Amygdala (tissue), 56 donors: ENCODE results near the gene CUEDC1.

ENCODE experiments used
- DNase-seq, 56 donors: peaks; one replicate each; lab custom pipeline; 2025; lab: John Stamatoyannopoulos, UW

CUEDC1 gene

DNA sequence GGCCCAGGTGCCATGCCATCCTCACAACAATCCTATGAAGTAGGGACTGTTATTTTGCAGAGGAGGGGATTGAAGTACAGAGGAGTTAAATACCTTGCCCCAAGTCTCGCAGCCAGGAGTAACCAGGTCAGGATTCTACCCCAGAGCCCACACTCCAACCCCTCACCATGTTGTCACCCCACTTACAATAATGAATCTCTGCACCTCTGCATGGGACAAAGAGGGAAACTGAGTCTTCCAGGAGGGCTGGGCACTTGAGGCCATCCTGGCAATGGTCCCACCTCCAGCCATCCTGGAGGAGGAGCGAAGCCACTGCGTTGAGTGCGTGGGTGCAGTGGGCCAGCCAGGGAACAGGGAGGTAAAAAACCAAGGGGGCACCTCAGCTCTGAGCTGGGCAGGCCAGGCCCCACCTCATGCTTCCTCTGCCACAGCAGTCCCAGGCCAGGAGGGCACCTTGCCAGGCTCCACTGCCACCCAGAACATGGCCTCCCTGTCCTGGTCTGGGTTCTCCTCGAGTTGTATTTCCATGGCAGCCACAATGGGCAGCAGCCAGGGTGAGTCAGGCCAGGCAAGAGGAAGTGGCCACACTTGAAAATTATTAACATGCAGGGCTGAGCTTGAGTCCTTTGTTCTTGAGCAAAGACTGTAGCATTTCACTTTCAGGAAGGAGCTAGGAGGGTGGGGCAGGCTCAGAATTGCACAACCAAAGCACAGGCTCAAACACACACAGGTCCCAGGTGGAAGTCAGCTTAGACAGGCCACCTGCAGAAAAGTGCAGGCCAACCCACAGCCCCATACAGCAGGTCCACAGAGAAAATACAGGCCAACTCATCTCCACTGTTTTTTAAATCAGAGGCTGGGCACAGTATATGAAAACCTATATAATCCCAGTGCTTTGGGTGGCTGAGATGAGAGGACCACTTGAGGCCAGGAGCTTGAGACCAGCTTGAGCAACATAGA, 52.1 kb downstream of the CUEDC1 start:
- peak in 49 of 56 donors; percentile 13 to 83 (median 64) for DNase-seq

DNA sequence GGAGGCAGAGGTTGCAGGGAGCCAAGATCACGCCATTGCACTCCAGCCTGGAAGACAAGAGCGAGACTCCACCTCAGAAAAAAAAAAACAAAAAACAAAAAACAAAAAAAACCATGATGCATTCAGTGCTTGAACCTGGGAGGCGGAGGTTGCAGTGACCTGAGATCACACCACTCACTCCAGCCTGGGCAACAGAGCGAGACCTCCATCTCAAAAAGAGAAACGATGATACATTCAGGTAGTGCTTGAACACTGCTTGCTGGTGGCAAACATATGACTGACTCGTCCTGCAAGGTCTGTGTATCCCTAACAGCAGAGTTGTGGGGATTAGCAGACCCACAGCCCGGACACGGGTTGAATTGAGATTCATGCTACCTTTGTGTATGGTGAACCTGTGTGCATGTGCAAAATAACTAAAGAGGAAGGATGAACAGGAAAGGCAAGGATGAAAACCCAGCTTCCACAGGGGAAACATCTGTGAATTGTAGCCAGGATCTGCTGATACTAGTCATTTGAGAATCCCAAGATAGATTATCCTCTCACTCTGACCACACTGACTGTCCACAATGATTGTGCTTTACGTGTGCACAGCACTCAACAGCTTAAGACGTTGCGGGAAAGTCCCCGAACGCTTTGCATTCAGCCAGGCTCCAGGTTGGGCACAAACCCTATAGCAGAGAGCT, 53.0 kb downstream of the CUEDC1 start:
- DNase-seq = no peak

DNA sequence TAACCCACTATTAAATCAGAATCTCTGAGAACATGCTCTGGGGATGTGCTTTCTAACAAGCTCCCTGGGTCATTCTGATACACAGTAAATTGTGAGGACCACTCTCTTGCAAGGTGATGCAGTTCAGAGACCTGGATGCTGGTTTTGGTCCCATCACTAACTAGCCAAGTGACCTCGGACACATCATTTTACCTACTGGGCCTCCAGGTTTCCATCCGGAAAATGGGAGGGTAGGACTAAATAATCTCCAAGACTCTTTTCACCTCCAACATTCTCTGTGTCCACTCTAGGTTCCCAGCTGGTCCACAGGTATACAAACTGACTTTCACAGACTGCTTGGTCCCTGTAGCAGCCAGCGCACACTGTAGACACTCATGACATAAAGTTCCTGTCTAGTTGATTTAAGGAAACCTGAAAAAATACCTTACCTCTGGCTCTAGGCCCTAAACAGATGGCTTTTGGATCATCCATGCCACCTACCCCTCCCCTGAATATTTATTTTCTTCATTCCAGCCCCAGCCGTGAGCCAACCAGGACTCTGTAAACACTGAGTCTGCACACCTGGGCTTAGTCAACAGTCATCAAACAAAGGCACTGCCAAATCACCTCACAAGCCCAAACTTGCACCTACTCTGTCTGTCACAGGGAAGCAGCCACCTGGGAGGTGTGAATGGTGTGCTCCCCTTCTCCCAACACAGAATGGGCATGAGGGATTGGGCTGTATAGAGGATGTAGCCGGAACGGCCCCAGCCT, 54.0 kb downstream of the CUEDC1 start:
- DNase-seq = no peak

DNA sequence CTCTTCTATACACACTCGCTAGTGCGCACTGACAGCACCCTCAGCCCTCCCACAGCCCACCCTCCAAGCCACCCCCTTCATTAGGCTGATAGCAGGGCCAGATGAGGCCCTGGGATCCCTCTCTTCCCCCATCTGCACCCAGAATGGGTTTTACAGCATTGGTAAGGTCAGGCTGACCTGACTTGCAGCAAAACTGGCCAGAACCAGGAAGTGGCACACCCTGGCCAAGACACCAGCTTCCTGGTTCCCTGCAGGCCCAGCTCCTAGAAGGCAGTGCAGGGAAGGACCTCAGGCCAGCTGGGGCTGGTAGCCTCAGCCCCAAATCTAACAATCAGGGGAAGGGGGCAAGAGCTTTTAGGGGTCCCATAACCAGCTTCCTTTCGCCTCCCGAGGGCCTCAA, 55.4 kb downstream of the CUEDC1 start:
- peak in 4 of 56 donors; percentile 12 to 24 (median 20) for DNase-seq

DNA sequence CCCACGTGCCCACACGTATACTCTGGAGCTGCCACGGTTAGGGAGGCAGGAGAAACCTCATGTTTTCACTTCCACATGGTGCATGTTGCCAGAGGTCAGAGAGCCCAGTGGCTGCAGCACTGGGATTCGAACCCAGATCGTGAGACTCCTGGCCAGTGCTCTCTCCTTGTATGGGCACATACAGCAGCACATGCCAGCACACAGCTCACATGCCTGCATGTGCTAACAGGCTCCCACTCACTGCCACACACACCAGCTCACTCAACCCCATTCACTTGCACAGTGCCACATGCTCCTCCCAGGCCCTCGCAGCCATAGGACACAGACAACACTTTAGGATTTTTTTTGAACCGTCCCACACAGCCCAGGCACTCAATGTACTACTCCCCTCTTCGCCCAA, 55.8 kb downstream of the CUEDC1 start:
- peak in 2 of 56 donors; percentile 41 to 42 for DNase-seq

DNA sequence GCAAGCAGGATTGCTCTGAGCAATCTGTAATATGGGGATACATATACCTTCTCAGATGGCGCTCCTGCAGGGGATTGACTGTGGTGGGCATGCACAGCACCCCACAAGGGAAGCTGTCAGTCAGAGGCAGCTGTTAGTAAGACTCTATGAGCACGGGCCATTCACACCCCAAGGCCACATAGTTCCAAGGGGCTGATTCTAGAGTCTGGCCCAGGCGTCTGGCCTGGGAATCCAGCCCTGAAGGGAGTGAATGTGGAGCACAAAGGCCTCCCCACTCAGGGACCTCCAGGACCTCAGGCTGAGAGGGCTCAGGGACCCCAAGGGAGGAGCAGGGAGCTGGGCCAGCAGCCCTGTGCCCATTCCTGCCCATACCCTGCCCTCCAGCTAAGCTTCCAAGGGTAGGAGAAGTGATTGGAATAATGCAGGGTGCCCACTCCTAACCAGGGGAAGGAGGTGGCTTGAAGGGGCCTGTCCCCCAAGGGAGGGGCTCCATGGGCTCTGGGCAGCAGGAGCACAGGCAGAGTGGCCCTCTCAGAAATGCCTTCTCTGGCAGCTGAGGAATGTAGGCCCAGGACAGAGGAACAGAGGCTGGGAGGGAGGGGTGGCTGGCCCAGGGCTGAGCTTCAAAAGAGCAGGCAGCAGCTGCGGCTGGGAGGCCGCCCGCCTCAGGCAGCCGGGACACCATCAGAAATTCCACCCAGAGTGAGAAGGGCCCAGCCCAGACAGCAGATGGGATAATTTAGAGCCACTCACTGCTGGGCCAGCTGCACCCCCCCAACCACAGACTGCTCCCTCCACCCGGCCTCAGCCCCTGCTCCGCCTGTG, 56.5 kb downstream of the CUEDC1 start:
- peak in 46 of 56 donors; percentile 11 to 85 (median 55) for DNase-seq

DNA sequence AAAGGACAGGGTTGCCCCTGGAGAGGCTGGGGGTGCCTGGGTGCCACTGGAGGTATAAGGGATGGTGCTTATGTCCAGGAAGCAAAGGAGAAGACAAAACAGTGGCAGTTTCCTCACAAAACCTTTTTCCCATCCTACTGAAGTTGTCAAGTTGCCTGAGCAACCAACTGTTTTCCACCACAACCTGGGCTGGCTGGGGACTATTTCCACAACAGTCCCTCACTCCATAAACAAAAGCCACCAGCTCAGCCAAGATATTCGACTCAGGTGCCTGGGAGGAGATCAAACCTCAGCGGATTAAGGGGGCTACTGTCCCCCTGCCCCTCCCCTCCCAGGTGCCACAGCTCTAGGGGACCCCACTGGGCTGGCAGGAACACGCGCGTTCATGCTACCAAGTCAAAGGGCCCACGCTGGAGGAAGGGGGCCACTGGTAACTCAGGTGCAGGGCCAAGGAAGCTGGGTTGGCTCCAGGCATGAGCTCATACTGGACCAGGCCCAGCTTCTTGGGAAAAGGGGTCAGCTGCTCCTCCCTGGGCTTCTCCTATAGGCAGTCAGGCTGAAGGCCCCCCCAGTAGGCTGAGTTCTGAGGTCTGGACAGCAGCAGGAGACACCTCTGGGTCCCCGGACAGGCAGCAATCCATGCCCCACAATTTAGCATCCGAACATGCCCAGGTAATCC, 59.7 kb downstream of the CUEDC1 start:
- DNase-seq = peak in 2 of 56 donors; percentile 24 to 42

DNA sequence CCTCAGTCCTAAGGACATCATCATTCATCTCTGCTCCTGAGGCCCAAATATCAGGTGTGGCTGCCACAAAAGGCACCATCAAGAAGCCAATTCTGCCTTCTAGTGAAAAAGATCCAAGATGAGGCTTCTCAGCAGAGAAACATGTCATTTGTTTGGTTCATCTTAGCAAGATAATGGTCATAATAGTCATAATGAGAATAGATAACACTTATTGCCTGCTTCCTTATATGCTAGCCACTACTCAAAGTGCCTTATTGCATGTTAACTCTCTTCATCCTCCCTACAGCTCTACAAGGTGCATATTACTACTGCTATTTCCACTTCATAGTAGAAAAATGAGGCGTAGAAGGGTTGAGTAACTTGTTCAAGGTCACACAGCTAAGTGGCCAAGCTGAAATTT, 60.4 kb downstream of the CUEDC1 start:
- no peak for DNase-seq

DNA sequence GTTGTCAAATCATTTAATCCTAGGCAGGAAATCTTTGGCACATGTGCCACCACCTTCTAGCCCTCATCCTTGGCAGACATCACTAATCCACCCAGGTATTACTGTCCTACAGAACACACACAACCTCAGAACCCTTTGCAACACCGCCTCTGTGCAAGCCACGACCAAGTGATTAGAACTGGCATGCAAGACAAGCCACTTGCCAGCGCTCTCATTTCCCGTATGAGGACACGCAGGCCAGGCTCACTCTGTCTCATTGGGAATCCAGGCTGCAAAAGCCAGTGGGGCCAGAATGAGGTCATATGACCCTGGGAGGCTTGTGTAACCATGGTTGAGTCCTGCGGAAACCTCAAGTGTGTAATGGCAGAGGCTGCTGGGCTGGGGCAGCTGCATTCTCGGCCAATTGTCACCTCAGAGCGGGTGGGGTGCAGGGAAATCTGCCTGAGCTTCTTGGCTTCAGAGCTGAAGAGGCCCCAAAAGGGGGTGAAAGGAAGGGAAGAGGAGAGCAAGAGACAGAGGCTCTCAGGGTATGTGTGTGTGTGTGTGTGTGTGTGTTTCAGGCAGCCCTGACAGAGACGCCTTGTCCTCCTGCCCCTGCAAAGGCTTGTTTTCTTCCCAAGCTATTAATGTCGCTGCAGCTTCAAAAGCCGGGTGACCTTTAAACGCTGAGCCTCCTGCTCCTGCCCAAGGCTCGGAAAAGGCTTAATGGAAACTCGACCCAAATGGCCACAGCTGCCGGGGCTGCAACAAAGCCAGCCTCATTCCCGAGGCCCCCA, 62.2 kb downstream of the CUEDC1 start:
- peak in 54 of 56 donors; percentile 19 to 92 (median 77) for DNase-seq

DNA sequence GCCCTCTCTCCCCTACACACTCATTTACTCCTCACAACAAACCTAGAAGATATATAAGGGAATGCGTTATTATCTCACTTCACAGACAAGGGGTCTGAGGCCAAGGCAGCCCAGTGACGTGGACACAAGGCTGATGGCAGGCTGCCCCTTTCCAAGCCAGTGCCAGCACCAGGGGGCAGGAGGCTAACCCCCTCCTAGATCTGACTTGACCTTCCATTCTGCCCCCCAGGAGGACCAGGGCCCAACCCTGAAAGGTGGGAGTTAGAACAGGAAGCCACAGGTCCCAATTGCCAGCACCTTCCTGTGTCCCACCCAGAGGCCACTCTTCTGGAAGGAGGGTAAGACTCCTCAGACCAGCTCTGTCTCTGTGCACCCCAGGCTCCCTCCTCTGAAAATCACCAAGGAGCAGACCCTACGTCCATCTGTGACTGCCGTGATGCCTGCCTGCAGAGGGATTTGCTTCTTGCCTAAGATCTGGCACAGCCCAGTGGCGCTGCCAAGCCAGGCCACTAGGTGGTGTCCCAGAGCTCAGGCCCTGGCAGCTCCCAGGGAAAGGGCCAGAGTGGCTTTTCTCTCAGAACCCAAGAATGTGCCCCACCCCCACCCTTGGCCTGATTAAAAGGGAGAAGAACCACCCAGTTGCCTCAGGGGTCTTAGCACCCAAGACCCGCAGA, 62.9 kb downstream of the CUEDC1 start:
- peak in 51 of 56 donors; percentile 27 to 85 (median 67) for DNase-seq

DNA sequence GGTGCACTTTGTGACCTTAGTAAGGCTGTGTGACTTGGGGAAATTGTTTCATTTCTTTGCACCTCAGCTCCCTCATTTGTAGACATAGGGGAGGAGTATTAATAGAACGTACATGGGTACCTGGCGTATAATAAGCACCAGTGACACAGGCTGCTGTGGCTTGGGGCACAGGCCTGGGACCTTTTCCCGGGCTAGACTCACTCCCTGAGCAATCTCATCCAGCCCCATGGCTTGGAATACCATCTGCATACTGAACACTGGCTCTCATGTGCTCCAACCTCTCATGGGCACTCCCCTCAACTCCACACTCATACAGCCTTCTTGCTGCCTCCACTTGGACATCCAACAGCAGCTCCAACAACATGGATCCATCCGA, 64.4 kb downstream of the CUEDC1 start:
- DNase-seq = peak in 1 of 56 donors; percentile 35

DNA sequence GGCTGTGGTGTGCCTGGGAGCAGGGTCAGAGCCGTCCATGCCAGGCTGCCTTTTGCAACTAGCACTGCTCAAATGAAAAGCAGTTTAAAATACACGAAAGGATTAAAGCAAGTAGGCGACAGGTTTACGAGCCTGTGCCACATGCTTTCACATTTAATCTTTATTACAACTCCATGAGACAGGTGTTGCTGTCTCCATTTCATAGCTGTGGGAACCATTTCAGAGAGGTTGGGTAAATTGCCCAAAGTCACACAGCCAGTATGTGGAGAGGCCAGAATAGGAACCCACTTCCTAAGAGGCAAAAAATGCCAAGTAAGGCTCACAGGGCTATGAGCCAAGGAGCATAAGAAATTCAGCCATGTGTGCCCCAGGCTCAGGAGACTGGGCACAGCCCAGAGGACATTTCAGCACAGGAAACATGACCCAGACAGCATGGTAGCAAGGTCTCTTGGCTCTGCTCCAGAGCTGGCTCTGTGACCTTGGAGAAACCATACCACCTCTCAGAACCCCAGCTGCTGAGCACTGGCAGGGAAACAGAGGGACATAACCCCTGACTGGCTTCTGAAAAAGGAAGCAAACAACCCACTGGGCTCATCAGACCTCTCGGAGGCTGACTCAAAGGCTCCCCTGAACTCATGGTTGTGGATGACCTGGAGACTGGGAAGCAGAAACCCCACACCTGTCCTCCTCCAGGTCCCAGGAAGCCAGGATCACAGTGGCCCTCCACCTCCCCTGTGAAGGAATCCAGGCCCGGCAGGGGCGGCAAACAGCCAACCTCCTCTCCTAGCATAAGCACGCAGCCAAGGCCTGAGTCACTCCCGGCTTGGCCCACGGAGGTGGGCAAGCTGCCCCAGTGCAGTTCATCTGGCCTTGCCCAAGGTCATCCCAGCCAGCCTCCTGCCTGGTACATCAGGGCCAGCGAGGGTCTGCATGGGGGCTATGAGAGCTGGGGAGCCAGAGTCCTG, 65.0 kb downstream of the CUEDC1 start:
- peak in 25 of 56 donors; percentile 14 to 65 (median 38) for DNase-seq

DNA sequence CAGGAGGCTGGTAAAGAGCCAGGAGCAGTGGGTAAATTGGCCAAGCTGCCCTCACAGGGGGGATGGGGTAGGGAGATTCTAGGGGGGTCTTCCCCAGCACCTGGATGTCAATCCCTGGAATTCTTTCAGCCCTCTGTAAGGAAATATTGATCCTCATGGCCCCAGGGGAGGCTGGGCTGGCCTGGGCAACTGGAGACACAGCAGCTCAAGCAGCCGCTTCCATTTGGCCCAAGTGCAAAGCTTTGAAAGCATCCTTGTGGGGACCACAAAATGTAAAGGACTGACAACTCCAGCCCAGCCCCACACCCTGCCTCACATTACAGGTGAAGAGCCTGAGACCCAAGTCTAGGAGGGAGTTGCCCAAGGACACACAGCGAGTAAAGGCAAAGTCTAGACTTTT, 66.0 kb downstream of the CUEDC1 start:
- DNase-seq = no peak

DNA sequence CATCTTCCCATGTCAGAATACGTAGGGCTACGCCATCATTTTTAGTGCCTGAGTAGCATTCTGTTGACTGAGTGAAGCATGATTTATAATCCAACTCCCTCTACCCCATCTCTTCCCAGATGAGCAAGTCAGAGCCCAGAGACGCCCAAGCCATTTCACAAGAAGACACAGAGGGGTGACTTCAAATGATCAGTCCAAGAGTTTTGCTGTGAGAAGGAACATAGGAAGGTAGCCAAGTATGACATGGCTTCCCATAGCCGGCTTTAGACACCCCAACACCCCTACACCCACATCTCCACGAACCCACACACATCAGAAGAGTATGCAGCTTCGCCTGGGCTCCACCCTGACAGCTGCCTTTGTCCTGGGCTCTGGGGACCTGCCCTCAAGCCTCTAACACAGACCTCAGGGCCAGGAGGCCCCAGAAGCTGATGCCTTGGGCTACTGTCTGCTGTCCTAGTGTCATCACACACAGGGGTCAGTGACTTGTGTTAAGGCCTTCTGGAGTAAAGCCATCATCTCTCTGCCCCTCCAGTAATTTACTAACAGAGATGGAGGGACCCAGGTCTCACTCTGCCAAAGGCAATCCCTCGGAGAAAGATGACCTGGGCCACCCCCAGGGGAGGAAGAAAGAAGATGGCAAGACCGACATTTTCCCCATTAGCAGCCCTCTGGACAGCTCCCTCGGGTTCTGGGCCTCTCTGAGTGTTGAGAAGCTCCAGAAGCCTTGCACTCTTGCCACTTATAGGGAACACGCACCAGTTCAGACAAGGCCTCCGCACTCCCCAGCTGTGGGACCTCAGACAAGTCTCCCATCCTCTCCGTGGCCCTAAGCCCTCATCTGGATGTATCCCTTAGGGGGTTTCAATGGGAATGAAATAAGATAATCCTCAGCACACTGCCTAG, 66.6 kb downstream of the CUEDC1 start:
- DNase-seq = no peak

DNA sequence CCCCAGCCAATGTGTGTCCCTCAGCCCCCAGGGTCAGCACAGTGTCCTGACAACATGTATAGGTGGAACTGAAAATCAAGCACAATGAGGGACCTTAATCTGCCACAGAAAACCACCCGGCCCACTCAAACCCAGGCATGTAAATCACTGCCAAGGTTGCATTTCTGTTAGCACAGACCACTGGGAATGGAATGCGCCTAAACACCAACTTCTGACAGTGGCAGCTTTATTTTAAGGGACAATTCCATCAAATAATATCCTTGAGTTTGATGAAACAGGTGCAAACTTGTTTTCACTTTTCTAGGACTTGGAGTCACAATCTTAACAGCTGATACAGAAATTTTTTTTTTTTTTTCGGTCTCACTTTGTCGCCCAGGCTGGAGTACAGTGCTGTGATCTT, 68.1 kb downstream of the CUEDC1 start:
- no peak for DNase-seq

DNA sequence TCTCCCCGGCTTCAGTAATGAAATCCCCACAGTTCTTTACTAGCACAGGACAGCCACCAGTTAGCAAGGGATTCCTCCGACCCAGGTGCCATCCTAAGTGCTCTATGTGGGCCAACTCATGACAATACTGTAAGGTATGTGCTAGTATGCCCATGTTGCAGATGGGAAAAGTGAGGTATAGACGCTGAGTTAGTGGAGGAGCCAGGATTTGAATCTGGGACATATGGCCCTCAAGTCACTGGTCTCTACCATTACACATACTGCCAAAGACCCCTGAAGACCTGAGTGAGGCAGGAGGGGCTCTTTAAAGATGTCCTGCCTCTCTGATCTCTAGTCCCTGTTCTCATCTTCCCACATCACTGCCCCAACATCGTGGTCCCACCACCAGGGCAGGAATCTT, 69.2 kb downstream of the CUEDC1 start:
- DNase-seq = no peak
